ENCODE results near the gene MS4A12. TPM values are rescaled to one million over a fixed set of nuclear protein-coding genes. Genes with fewer than 3 reads are reported as not detected.

The MS4A12 gene
- total and polyA plus RNA-seq, 9 of the 15 experiments (the other 6 are each of a cell fraction or from before 2014, with no cell fraction given) = not detected

DNA sequence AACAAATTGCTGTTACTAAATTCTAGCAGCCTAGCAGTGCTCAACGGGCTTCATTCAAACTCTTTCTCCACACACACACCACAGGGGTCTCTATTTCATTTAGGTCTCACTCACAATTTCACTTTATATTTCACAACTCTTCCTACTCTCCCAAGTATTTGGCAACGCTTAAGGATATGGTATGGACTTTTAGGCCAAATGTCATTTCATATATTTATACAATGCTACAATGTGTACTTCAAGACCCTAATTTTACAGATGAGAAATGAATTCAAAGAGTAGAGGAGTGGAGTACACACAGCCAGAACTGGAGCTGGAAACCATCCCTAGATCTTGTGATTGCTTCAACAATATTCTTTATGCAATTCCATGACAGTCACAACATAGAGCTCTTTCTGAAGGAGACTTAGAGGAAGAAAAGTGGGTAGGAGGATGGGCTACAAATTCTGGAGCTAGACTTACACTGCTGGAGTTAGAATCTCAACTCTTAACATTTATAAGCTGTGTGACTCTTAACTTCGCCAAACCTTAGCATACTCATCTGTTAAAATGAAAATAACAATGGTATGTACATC is 20.2 kb downstream of the MS4A12 start:
- 0 out of 5 replicates have a peak, but pooled peaks cover 0 to 3% of the 10 kb centered on the region in 2 experiments for H3K27me3 ChIP-seq (ENCODE audit: control insufficient read depth in 2 of 2, insufficient read depth in 2 of 2, low read length in 2 of 2)
- intact Hi-C loops (cut with micrococcal nuclease) = no loop called here
- no peaks in the 10 kb centered on the region for H4K20me1 ChIP-seq (replicated peaks; ENCODE audit: control insufficient read depth, insufficient read depth, low read length)
- POLR2A ChIA-PET = interaction anchor here (0.6 kb wide), 1 partner anchor 824 kb away, joined by 3 read pairs; no protein-coding TSS in a partner anchor
- CTCF ChIA-PET (ENCODE audit: low intra/inter-chr PET ratio) = no interaction called here
- H2AFZ ChIP-seq (ENCODE audit: low read depth, low read length) = no peak overlapping the region
- DNase-seq (ENCODE audit: extremely low read depth in 1 of 4, low spot score in 3 of 4) (no peak), ATAC-seq (no peak), FAIRE-seq (no peak)
- no peaks in the 10 kb centered on the region for H3K36me3 ChIP-seq (ENCODE audit: control insufficient read depth, insufficient read depth, low read length)
- peaks cover 3 to 5% of the 10 kb centered on the region in 2 experiments; a peak in 3 of 5 replicates for H3K4me1 ChIP-seq (replicated peaks in 1 of 2; ENCODE audit: control insufficient read depth in 2 of 2, insufficient read depth in 2 of 2, low read length in 2 of 2)
- whole genome bisulfite sequencing (ENCODE audit: insufficient coverage, low coverage, missing lambda C conversion rate) = 4% methylated on average over 3 of the region's 3 CpGs
- no peak for TF ChIP-seq HDAC3 (IDR thresholded peaks at IDR 0.05; ENCODE audit: borderline replicate concordance, partially characterized antibody)
- no peak for TF ChIP-seq FUS (optimal IDR thresholded peaks at IDR 0.05; ENCODE audit: low read depth, low read length)
- H3K79me2 ChIP-seq (ENCODE audit: control insufficient read depth, insufficient read depth, low read length) = no peaks in the 10 kb centered on the region
- no peaks in the 10 kb centered on the region for H3K9me1 ChIP-seq (ENCODE audit: control insufficient read depth, insufficient read depth, low read length)
- H3K4me3 ChIP-seq = no peak overlapping the region
- in situ Hi-C loops (cut with MboI) = no loop called here
- no peak overlapping the region for H3K27ac ChIP-seq (ENCODE audit: extremely low read depth, low read depth, low read length)
- H3K9ac ChIP-seq (ENCODE audit: insufficient read depth in 1 of 2, low read depth in 2 of 2, low read length in 2 of 2) = no peak overlapping the region
- BruUV-seq (replicated peaks) = no TSS peak
- no peak overlapping the region for H3K4me2 ChIP-seq (ENCODE audit: insufficient read depth, low read length)
- no peaks in the 10 kb centered on the region for H3K9me3 ChIP-seq (replicated peaks; ENCODE audit: control insufficient read depth, insufficient read depth, low read depth, low read length)

DNA sequence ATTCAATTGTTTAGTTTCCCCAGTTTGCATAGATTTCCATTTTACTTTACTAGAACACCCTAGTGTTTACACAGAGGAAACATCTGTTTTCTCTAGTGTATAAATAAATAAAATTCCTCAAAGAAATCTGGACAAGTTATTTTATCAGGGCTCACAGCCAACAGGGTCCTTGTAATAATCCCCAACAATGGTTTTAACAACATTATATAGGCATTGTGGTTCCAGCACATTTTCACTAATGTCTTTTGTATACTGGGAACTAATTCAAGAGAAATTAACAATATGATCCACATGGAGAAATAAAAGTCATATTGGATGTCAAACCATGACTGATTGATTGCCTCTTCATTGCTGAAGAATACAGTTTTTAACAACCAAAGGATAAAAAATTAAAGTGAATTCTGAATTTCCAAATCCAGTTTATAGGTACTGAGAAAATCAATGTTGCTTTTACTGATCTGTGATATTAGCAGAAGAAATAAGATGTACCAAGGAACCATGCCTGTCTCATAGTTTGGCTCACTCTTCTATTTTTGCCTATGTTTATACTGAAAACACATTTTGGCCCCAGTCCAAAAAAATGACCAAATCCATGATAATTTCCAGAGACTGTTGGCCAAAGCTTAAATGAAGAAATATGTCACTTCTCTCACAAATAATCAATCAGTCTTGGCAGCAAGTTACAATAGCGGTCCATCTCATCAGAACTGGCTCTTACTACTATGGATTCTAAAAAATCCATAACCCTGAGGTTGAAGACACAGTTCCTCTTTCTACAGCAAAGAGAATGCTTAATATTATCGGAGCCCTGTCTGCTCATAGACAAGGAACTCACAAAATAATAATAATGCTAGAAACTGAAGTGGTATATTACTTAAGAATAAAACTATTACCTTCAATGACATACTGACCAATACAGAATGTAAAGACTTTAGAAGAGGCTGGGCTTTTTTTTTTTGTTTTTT is 21.2 kb downstream of the MS4A12 start:
- ATAC-seq = no peak
- intact Hi-C loops (cut with micrococcal nuclease) = no loop called here
- in situ Hi-C loops (cut with MboI) = no loop called here
- TF ChIP-seq NFIC (IDR thresholded peaks at IDR 0.05) = peak; percentile 75

More for the DNA sequence above, 21.2 kb downstream of the MS4A12 start:
- FAIRE-seq = no peak
- Histone ChIP-seq H2AFZ (ENCODE audit: low read depth, low read length) (0 out of 2 replicates have a peak overlapping the region, but pooled peaks have one; percentile 6), H3K9me1 (ENCODE audit: control insufficient read depth, insufficient read depth, low read length) (no peaks in the 10 kb centered on the region), H3K4me1 (replicated peaks in 1 of 2; ENCODE audit: control insufficient read depth in 2 of 2, insufficient read depth in 2 of 2, low read length in 2 of 2) (peaks cover 3 to 5% of the 10 kb centered on the region in 2 experiments; a peak in 3 of 5 replicates), H3K4me3 (no peak overlapping the region), H3K27ac (ENCODE audit: extremely low read depth, low read depth, low read length) (no peak overlapping the region), H3K4me2 (ENCODE audit: insufficient read depth, low read length) (no peak overlapping the region), H3K9me3 (replicated peaks; ENCODE audit: control insufficient read depth, insufficient read depth, low read depth, low read length) (no peaks in the 10 kb centered on the region), H3K36me3 (ENCODE audit: control insufficient read depth, insufficient read depth, low read length) (no peaks in the 10 kb centered on the region), H3K79me2 (ENCODE audit: control insufficient read depth, insufficient read depth, low read length) (no peaks in the 10 kb centered on the region), H3K9ac (ENCODE audit: insufficient read depth in 1 of 2, low read depth in 2 of 2, low read length in 2 of 2) (no peak overlapping the region), H3K27me3 (ENCODE audit: control insufficient read depth in 2 of 2, insufficient read depth in 2 of 2, low read length in 2 of 2) (0 out of 5 replicates have a peak, but pooled peaks cover 0 to 3% of the 10 kb centered on the region in 2 experiments), H4K20me1 (replicated peaks; ENCODE audit: control insufficient read depth, insufficient read depth, low read length) (no peaks in the 10 kb centered on the region)
- BruUV-seq (replicated peaks) = no TSS peak
- CTCF ChIA-PET (ENCODE audit: low intra/inter-chr PET ratio) = no interaction called here
- 13% methylated on average over 2 of the region's 2 CpGs for WGBS (ENCODE audit: insufficient coverage, low coverage, missing lambda C conversion rate)
- DNase-seq (ENCODE audit: extremely low read depth in 1 of 4, low spot score in 3 of 4) = no peak
- POLR2A ChIA-PET = interaction anchor here (0.6 kb wide), 2 partner anchors 13 to 825 kb away, joined by 3 read pairs; no protein-coding TSS in a partner anchor

Data from K562 (cell line).